Measurements from ENCODE around the gene TTC17. TPM values are rescaled to one million over a fixed set of nuclear protein-coding genes. Genes with fewer than 3 reads are reported as not detected.

The TTC17 gene
- total and polyA plus RNA-seq, 2 of the 8 experiments (the other 6 are each of a cell fraction or from before 2014, with no cell fraction given): 65.1 to 80.1 TPM

DNA sequence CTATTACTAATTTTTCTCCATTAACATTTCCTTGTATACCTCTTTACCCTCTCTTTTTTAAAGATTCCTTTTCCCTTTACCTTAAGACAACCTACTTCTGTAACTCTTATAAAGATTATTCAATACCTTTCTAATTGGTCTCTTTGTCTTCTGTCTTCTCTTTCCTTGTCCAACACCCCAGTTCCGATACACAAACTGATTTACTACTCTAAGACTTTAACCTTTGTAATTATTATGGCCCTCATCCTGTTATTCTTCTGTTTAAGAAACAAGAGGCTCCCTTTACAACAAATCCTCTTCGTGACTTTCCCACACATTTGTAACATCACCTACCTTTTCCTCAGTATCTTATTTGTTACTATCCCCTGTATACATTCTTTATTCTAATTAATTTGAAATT lies 81.8 kb downstream of the TTC17 start:
- Histone ChIP-seq H3K18ac (ENCODE audit: extremely low read depth, low read length) (no peak overlapping the region), H2BK20ac (ENCODE audit: low read length) (no peak overlapping the region), H3K23me2 (ENCODE audit: low read depth, low read length) (no peaks in the 10 kb centered on the region), H2BK5ac (ENCODE audit: low read depth, low read length) (no peak overlapping the region), H3K4me3 (ENCODE audit: extremely low read depth in 1 of 4, insufficient read depth in 2 of 4, low read depth in 3 of 4, low read length in 4 of 4) (no peak overlapping the region), H2BK15ac (ENCODE audit: low read length) (no peak overlapping the region), H2BK12ac (ENCODE audit: low read depth, low read length) (no peak overlapping the region), H2BK120ac (replicated peaks; ENCODE audit: low read depth, low read length) (no peak overlapping the region), H3K27me3 (replicated peaks in 1 of 4; ENCODE audit: control insufficient read depth in 3 of 4, extremely low read depth in 1 of 4, insufficient read depth in 3 of 4, low read length in 3 of 4) (no peaks in the 10 kb centered on the region), H3K9me3 (ENCODE audit: insufficient read depth in 2 of 2, low read depth in 1 of 2, low read length in 1 of 2) (no peaks in the 10 kb centered on the region), H4K20me1 (replicated peaks in 1 of 2; ENCODE audit: control insufficient read depth in 1 of 2, insufficient read depth in 2 of 2, low read length in 2 of 2) (peaks cover 0 to 1% of the 10 kb centered on the region in 2 experiments), H2AK5ac (ENCODE audit: low read depth, low read length) (no peak overlapping the region), H3K27ac (ENCODE audit: low read depth, low read length) (no peak overlapping the region), H3K4me1 (replicated peaks in 1 of 4; ENCODE audit: control insufficient read depth in 3 of 4, insufficient read depth in 4 of 4, low read length in 3 of 4) (no peaks in the 10 kb centered on the region), H2AFZ (ENCODE audit: low read length) (no peak overlapping the region), H3K79me1 (ENCODE audit: low read depth, low read length) (no peaks in the 10 kb centered on the region), H3K4ac (replicated peaks; ENCODE audit: insufficient read length, low read depth, low read length) (no peak overlapping the region), H3K56ac (replicated peaks; ENCODE audit: insufficient read length, low read depth, low read length) (no peak overlapping the region), H4K8ac (ENCODE audit: extremely low read depth, insufficient read depth, low read length) (no peak overlapping the region), H3K14ac (ENCODE audit: insufficient read length) (no peak overlapping the region), H3K4me2 (ENCODE audit: insufficient read depth in 1 of 2, low read depth in 2 of 2, low read length in 2 of 2) (no peak overlapping the region), H3K36me3 (ENCODE audit: control insufficient read depth in 2 of 4, insufficient read depth in 4 of 4, low read length in 3 of 4) (peaks cover 6 to 50% (median 21%) of the 10 kb centered on the region in 4 experiments; a peak in 7 of 8 replicates), H3K9ac (replicated peaks in 1 of 4; ENCODE audit: extremely low read depth in 1 of 4, low read depth in 3 of 4, low read length in 3 of 4) (no peak overlapping the region), H4K91ac (replicated peaks; ENCODE audit: insufficient read length, low read length) (no peak overlapping the region), H3K79me2 (ENCODE audit: control insufficient read depth in 1 of 2, insufficient read depth in 2 of 2, low read length in 2 of 2) (no peaks in the 10 kb centered on the region), H3K23ac (ENCODE audit: insufficient read length) (no peak overlapping the region), H4K5ac (ENCODE audit: insufficient read length, low read depth, low read length) (no peak overlapping the region)
- DNase-seq (ENCODE audit: low read depth in 1 of 2, low spot score in 2 of 2) (no peak), FAIRE-seq (no peak)
- POLR2A ChIA-PET (ENCODE audit: partially characterized antibody): no interaction called here
- WGBS, 2 experiments (ENCODE audit: extremely low coverage in 1 of 2, insufficient coverage in 1 of 2, insufficient read length in 1 of 2, insufficient replicate concordance in 2 of 2, low coverage in 1 of 2, low lambda C conversion rate in 2 of 2, missing lambda C conversion rate in 1 of 2): 92% methylated on average over 2 of the region's 2 CpGs; no CpG with 5 or more reads in 1 of the 2 experiments
- CTCF ChIA-PET (ENCODE audit: partially characterized antibody): no interaction called here

Data from H1 (cell line).